ENCODE measurements around the gene NSMCE3.

NSMCE3 gene

DNA sequence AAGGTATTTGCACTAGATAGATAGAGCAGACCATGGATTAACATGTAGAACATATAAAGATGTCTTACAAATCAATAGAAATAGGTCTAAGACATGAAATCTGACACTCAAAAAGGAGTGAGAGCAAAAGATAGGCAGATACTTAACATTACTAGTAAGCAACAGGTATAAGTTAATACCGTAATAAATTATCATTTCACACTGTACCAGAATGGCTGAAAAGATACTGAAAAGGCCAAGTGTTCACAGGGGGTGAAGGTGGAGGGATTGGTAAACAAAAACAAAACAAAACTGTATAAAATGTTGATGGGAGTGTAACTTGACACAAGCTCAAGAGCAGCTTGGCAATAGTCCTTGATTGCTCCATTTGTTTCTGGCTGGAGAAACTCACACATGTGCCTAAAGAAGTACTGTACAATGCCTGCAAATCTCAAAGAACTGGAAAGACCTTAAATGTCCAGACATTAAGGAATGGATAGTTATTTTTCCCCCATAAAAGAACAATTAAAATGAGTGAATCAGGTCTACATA is 3.5 kb downstream of the NSMCE3 start:
- no peak for DNase-seq (ENCODE audit: low read depth)
- no peak overlapping the region for H3K4me3 ChIP-seq (ENCODE audit: control insufficient read depth, low read depth, low read length)
- TF ChIP-seq, protein P1, sequence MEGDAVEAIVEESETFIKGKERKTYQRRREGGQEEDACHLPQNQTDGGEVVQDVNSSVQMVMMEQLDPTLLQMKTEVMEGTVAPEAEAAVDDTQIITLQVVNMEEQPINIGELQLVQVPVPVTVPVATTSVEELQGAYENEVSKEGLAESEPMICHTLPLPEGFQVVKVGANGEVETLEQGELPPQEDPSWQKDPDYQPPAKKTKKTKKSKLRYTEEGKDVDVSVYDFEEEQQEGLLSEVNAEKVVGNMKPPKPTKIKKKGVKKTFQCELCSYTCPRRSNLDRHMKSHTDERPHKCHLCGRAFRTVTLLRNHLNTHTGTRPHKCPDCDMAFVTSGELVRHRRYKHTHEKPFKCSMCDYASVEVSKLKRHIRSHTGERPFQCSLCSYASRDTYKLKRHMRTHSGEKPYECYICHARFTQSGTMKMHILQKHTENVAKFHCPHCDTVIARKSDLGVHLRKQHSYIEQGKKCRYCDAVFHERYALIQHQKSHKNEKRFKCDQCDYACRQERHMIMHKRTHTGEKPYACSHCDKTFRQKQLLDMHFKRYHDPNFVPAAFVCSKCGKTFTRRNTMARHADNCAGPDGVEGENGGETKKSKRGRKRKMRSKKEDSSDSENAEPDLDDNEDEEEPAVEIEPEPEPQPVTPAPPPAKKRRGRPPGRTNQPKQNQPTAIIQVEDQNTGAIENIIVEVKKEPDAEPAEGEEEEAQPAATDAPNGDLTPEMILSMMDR (IDR thresholded peaks at IDR 0.05; ENCODE audit: control insufficient read depth, insufficient read depth, low read depth, low read length, missing control alignments) = no peak

DNA sequence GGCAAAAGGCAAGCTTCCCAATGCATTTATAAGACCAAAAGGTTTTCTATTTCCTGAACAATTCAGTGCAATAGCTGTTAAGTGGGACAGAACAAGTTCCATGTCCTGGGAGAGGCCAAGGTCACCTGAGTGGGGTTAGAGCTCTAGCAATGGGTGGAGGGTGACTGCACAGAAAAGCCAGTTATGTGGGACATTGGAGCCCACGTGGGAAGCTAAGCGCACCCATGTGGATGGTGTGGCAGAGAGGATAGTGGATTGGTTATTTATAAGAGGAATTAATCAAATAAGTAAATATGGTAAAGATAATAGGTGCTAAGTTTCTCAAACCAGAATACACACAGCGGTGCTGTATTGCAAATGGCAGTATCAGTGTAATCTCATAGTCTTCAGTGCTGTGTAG is 6.3 kb downstream of the NSMCE3 start:
- DNase-seq (ENCODE audit: low read depth) = no peak
- TF ChIP-seq, protein P1 (IDR thresholded peaks at IDR 0.05; ENCODE audit: control insufficient read depth, insufficient read depth, low read depth, low read length, missing control alignments) = no peak
- H3K4me3 ChIP-seq (ENCODE audit: control insufficient read depth, low read depth, low read length) = no peak overlapping the region

DNA sequence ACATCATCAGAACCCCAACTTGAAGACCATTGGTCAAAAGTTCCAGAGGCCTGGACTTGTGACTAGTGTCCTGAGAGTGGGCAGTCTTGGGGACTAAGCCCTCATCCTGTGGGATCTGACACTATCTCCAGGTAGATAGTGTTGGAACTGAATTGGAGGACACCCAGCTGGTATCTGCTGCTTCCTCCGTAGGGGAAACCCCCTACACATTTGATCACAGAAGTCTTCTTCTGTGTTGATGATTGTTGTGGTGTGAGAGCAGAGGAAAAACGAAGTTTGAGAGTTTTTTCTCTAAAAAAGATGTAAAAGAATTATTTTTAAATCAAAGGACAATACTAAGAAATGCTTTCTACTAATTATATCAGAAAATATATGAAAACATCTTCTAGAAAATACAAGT is 6.9 kb downstream of the NSMCE3 start:
- TF ChIP-seq, protein P1 (IDR thresholded peaks at IDR 0.05; ENCODE audit: control insufficient read depth, insufficient read depth, low read depth, low read length, missing control alignments) = no peak
- no peak for DNase-seq (ENCODE audit: low read depth)
- H3K4me3 ChIP-seq (ENCODE audit: control insufficient read depth, low read depth, low read length) = no peak overlapping the region

DNA sequence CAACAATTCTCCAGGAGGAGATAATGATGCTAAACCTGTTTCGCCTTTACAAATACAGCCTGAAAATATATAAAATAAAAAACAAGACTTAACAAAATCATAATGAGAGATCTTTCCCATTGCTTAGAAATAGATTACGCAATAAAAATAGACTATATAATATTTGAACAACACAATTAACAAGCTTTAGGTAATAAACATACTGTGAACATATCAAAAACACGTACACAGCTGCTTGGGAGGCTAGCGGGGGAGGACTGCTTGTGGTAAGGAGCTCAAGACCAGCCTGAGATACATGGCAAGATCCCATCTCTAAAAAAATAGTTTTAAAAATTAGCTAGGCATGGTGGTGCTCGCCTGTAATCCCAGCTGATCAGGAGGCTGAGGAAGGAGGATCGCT is 8.7 kb downstream of the NSMCE3 start:
- no peak overlapping the region for H3K4me3 ChIP-seq (ENCODE audit: control insufficient read depth, low read depth, low read length)

DNA sequence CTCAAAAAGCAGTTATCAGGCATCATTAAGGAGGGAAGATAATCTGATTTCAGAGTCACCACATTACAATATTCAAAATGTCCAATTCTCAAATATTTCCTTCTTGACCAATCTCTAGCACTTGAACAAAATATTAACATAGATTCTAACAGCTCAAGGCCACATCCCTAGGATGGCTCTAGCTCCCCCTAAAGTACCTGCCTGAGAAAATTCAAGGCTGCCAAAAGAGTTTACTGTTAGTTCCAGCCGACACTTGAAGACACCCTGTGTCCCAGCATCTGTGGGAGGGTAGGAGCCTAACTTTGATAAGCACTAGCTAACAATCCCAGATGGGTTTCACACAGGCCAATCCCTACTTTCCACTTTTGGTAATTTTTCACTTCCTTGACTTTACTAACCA is 10.4 kb downstream of the NSMCE3 start:
- TF ChIP-seq, protein P1 (IDR thresholded peaks at IDR 0.05; ENCODE audit: control insufficient read depth, insufficient read depth, low read depth, low read length, missing control alignments) = no peak
- H3K4me3 ChIP-seq (ENCODE audit: control insufficient read depth, low read depth, low read length) = no peak overlapping the region
- no peak for DNase-seq (ENCODE audit: low read depth)

More for the DNA sequence above, 8.7 kb downstream of the NSMCE3 start:
- TF ChIP-seq, protein P1 (IDR thresholded peaks at IDR 0.05; ENCODE audit: control insufficient read depth, insufficient read depth, low read depth, low read length, missing control alignments) = no peak
- no peak for DNase-seq (ENCODE audit: low read depth)

DNA sequence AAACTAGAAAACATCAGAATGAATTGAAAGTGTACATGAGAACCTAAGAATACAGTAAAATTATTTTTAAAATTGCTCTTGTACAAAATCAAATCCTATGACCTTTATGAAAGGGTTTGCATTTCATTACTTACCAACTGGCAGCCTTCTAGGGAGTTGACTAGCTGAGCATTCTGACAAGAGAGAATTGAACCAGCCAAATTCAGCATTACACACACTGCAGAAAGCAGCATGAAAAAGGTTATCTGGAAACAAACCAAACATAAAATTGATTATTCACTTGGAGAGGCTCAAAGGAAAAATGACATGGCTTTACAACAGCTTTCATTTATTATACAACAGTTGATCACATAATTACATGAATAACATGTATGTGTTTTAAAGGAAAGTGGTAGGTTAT is 17.4 kb downstream of the NSMCE3 start:
- no peak overlapping the region for H3K4me3 ChIP-seq (ENCODE audit: control insufficient read depth, low read depth, low read length)
- TF ChIP-seq, protein P1 (IDR thresholded peaks at IDR 0.05; ENCODE audit: control insufficient read depth, insufficient read depth, low read depth, low read length, missing control alignments) = no peak
- DNase-seq (ENCODE audit: low read depth) = no peak

DNA sequence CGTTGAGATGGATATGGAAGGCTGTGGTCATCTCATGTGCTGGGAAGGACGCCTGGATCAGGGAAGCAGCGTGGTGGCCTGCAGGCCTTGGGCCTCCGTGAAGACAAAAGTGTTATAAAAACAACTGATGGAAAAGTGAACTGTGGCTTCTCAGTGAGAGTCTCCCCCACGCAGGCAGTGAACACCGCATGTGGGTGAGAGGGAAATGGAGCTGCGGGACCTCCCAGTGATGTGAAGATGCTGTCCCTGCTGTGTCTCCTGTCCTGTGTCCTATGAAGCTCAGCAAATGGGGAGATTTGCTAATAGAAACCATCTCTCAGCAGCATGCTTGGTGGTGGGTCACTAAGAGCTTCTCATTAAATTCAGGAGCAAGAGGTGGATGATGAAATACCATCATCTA is 25.1 kb downstream of the NSMCE3 start:
- TF ChIP-seq, protein P1 (IDR thresholded peaks at IDR 0.05; ENCODE audit: control insufficient read depth, insufficient read depth, low read depth, low read length, missing control alignments) = no peak
- DNase-seq (ENCODE audit: low read depth) = no peak

More for the DNA sequence above, 25.1 kb downstream of the NSMCE3 start:
- no peak overlapping the region for H3K4me3 ChIP-seq (ENCODE audit: control insufficient read depth, low read depth, low read length)

Measured in AG09309 (cell line).